EL (cell line): ENCODE measurements around the gene FAM81A.
"Not testable (repeated sequence)": the region's sequence is repeated elsewhere in the genome, so short reads cannot be mapped to it uniquely, and the experiment has no call there.

Experiments used
- DNase-seq: peaks from one replicate; pipeline ENCODE4 v3.0.0-alpha.2; 2016

FAM81A gene

DNA sequence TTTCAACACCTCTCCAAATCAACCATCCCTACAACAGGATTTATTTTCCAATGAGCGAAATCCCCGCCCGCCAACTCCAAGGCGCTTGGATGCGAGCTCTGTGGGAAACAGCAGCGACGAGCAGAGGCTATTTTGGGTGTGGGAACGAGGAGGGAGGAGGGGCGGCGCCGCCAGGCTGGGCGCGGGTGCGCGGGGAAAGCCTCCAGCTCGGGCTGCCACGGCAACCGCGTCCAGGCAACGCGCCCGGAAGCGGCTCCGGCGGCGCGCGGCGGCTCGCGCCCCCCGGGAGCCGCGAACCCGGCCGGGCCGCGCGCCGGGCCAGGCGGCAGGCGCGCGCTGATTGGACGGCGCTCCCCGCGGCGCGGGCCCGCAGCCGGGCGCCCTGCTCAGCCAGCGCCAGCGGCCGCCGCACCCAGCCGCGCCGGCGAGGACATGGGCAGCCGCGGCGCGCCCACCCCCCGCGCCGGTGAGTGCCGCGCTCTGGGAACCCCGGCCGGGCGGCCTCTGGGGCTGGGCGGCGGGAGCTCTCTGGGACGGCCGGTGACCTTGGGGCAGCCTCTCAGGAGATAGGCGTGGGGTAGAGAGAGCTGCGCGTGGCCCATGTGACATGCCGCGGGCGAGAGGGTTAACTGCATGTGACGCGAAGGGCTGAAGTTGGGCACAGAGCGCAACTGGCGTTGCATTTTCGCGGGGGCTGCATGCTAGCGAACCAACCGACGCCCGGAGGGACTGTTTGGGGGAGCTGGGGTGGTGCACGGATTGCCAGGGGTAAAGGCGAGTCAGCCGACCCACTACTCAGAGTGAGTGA lies at the start of gene FAM81A:
TSS of gene FAM81A (plus strand) at position 370 of the 808 bp plus-strand sequence. CDS start 20,441 bp downstream, outside the sequence.
- DNase-seq: peak; percentile 78

DNA sequence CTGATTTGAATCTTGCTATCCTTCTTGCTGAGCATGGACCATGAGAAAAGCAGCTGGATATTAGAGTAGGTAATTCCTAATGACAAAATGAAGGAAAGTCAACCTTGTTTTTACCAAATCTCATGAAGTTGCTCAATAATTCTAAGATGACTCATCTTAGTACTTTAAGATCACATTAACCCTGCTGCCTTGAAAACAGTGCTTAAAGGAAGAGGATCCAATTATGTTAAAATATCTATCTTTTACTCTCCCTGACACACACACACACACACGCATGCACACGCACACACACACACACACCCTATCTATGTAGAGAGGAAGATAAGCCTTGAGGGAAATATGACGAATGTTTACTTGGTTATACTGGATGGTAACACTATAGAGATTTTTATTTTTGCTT lies 49.3 kb upstream of the FAM81A start:
- DNase-seq: peak; percentile 29

DNA sequence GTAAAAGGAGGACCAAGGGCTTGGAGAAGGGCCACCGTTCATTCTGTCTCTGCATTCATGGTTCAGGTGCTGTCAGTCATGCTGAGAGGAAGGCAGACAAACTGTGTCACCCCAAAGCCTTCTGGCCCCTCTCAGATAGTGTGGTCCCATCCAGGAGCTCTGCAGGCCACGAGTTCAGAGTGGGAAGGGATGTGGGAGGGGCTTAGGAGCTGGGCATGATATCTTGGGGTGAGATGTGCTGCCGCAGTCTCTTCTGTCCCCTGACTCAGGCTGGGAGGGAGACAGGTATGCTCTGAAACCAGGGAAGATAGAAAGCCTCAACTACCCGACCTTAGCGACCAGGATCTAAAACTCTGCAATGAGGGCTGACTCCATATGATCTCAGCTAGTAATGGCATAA lies 45.7 kb upstream of the FAM81A start:
- no peak for DNase-seq

DNA sequence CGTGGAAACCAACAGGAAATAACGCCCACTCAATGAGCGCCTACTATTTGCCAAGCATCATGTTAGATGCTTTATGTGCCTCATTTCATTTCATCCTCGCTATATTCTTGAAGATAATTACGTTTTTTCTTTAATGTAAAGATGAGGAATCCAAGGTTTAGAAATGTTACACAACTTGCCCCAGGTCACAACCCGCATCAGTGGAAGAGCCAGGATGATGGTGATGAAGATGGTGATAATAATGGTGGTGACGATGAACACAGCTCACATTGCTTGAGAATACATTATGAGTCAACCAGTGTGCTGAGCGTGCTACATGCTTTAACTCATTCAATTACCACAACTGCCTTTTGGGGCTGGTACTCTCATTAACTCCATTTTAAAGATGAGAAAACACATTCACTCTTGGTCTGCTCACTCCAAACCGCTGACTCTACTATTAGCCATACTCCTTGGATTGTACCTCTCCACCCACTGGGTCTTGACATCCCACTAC lies 43.8 kb upstream of the FAM81A start:
- DNase-seq: no peak

DNA sequence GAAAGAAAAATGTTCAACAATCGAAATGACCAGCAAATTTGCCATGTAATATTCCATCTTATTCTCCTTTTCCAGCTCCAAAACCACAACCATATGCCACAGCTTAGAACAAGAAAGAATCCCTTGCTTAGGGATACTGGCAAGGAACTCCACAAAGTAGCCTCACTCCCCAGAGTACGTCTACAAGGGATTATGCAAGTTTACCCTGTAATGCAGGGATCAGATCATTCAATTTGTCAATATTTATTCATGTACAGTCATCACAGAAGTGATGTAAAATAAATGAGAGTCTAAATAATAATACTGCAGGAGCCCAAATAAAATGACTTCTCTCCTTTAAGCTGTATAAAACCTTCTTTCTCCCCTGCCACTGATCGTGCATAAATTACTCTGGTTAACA lies 41.8 kb upstream of the FAM81A start:
- DNase-seq: no peak

DNA sequence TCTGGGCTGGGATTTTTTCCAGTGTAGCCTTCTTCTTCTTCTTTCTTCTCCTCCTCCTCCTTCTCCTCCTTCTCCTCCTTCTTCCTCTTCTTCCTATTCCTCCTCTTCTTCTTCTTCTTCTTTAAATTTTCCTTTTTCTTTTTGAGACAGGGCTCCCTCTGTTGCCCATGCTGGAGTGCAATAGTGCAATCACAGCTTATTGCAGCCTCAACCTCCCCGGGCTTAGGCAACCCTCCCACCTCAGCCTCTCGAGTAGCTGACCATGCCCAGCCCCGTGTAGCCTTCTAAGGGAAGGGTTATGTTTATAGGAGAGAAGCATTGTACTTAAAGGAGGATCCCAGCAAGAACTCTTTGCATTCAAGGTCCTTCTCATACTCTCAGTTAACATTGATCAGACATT lies 41.3 kb upstream of the FAM81A start:
- DNase-seq: no peak

DNA sequence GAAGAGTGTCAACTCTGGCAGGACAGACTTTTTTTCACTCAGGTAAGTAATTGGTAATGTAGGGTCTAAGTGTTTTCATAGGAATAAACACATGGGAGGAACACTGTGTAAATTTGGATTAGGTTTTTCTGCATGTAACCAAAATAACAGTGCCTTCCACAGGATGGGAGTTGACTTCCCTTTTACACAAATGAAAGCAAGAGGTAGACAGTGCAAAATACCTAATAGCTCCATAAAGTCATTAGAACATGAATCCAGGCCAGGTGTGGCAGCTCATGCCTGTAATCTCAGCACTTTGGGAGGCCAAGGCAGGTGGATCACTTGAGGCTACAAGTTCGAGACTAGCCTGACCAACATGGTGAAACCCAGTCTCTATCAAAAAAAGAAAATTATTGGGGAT lies 39.8 kb upstream of the FAM81A start:
- DNase-seq: no peak

DNA sequence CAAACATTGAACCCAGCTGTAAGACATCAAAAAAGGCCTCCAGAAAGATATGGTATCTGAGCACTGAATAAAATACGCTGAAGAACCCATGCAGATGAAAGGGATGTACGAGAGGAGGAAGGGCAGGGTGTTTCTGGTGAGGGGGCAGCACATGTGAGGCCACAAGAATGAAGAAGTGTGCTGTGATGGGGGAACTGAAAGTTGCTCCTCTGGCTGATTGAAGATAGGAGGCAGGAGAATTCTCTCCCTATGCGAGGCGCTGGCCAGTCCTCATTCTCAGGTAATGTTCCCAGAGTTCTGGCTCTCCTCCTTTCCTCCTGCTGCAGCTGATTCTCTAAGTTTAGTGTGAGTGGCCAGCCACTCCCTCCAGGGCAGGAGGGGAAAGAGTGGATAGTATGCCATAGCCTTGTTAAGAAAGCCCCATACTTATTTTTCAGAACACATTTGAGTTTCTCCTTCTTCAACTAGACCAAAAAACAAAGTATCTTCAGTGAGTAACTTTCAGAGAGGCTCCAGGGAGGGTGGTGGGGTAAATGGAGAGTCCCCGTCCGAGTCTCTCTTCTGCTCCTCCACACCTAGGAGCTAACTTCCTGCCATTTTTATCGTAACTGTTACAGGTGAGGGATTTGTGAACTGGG lies 38.4 kb upstream of the FAM81A start:
- DNase-seq: no peak

DNA sequence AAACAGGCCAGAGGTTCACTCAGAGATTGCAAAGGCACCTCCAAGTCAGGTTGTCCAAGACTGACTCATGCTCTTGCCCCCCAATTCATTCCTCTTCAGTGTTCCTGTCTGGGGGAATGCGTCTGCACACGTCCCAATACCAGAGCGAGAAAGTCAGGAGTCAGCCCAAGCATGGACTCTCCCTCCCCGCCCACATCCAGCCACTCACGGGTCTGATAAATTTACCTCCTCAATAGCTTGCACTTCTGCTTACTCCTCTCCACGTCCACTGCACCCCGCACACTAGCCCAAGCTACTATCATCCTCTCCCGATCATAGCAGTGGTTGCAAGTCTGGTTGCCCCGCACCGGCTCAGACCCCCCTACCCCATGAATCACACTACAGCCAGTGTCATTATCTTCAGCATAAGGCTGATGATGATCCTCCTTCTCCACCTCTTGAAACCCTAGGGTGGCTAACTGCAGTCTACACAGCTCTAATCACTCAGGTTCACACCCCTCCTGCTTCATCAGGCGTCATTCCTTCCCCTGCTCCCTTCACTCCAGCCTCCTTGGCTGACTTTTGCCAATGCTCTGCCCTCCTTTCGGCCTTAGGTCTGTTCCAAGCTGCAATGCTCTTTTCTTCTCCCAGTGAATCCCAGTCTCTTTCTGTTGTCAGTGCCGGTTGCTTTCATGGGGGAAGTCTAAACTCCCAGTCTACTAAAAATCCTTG lies 37.7 kb upstream of the FAM81A start:
- no peak for DNase-seq

DNA sequence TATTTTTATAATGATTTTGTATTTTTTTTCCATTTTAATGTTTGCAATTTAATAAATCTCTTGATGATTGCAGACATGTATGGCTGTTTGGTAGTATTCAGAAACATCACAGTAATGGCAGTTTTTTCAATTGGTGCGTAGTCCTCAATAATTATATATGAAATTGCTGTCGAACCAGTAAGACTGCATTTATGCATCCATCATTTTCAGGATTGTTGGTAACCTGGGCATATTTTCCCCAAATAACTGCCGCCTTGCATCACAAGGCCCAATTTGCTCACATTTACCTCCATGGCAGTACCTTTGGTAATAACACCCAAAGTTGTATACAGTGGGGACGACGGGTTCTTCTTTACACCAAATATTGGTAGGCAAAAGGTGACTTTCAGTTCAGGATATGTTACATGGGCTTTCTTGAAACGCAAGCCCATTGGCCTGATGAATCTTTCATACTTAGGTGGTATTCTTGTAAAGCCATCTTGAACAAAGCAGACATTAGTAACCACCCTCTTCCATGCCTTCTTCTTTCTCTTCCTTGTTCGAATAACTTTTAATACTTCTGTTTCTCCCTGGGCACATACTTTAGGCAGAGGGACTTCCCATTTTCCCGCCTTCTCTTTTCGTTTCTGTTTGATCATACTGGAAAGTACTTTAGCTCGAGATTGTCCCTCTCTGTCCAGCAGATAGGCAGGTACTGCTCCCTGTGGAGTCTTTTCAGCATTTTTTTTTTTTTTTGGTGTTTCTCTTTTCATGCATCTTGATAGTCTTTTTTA lies 36.7 kb upstream of the FAM81A start:
- not testable (repeated sequence) for DNase-seq

DNA sequence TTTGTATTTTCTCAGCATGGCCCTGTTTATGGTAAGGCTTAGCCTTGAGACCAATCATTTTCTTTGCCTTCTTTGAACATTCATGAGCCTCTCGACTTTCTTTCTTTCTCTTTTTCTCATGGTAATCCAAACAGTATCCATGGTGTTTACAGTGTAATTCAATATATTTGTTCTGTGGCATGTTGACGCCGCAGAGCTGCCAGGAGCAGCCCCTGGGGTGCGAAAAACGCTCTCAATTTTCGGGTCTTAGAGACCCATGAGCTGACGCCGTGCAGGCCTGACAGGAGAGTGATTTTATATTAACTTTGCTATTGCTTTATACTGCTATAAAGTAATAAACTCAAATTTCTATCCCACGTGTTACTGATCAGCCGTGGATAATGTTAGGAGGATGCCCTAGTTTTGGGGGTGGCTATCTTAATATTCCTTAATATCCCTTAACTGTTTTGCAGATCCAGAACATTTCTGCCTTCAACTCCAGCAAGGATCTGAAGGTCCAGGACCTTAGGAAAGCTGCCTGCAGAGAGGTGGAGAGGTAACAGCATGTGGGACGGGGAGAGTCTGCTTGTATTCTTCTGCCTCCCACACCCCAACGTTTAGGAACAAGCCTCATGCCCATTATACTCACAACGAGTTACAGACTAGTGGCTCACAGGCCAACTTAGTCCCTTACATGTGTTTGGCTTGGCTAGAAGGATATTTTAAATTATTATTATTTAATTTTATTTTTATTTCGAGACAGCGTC lies 36.0 kb upstream of the FAM81A start:
- no peak for DNase-seq

DNA sequence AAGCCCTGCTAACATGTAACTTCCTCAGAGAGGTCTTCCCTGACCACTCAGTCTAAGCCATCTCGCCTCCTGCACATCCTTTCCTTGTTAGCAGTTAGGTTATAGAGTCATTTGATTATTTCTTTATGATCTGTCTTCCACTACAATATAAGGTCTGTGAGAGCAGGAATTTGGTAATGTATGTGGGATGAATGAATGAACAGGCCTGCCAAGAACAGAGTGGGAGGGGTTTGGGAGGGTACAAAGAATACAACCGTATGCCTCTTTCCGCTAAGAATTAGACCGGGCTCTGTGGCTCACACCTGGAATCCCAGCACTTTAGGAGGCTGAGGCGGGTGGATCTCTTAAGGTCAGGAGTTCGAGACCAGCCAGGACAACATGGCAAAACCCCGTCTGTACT lies 32.9 kb upstream of the FAM81A start:
- no peak for DNase-seq

DNA sequence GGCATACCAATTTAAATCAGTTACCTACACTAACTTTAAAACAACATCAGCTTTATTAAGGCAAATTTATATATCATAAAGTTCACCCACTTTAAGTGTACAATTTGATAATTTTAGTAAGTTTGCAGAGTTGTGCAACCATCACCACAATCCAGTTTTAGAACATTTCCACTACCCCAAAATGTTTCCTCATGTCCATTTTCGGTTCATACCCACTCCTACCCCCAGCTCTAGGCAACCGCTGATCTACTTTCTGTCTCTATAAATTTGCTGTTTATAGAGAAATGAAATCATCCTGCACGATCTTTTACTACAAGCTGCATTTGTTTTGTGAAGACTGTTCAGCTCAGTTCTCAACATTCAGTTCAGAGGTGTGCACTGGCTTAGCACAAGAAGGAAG lies 31.5 kb upstream of the FAM81A start:
- DNase-seq: no peak

DNA sequence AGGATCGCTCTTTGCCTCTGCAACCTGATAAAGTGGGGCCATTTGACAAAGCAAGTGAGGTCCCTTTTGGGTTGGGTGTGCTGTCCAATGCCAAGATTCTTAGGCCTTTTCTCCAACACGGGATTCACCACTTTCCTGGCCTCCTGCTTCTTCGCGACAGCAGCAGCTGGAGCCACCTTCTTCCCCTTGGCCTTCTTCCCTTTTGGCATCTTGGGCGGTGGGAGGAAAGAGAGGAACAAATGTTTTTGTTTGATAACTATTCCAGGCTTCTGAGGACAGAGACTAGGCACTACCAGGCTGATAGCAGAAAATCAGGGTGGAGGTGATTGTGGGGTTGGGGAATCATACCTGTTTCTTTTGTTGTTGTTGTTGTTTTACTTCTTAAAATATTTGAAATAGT lies 30.0 kb upstream of the FAM81A start:
- no peak for DNase-seq

DNA sequence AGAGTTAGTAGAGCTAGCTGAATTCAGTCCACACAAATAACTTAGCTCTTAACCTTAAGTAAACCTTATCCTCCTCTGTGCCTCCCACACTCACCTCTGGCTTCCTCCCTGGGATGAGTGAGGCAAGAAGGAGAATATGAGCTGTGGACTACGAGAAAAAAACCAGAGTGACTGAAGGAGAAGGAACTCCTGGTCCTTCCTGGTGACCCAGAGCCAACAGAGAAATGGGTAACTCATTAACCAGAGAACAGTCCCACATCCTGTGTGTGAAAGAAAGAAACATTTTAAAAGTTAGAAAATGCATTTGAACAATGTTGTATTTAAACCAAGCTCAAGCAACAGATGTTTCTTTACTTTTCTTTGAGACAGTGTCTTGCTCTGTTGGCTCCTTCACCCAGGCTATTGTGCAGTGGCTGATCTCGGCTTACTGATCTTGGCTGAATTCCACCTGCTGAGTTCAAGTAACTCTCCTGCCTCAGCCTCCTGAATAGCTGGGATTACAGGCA lies 27.5 kb upstream of the FAM81A start:
- no peak for DNase-seq

DNA sequence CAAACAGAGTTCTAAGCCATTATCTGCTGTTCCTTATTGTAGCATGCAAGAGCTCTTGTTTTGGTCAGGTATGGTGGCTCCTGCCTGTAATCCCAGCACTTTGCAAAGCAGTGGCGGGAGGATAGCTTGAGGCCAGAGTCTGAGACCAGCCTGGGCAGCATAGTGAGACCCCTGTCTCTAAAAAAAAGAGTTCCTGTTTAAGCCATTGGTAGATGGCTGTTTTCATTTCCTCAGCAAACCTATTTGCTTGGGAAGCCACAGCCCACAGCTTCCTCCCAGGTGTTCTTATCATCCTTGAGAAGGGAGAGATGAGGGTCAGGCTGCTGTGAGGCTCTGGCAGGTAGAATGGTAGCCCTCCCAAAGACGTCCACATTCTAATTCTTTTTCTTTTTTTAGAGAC lies 24.4 kb upstream of the FAM81A start:
- no peak for DNase-seq

DNA sequence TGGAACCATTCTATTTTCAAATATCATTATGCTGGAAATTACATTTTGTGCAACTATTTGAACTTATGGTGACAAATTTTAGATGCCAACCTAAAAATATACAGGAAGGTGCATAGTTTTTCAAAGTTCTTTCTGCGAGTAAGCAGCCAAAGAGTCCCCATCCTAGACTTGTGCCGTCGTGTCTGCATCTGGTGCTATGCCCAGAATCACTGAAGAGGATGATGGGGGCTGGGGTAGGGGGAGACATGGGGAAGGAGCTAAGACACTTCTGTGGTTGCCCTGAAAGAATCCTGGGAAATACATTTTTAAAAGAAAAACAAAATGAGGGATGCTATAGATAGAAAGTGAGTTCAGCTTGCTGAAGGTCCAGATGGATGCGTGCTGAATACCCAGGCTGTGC lies 21.2 kb upstream of the FAM81A start:
- DNase-seq: no peak

DNA sequence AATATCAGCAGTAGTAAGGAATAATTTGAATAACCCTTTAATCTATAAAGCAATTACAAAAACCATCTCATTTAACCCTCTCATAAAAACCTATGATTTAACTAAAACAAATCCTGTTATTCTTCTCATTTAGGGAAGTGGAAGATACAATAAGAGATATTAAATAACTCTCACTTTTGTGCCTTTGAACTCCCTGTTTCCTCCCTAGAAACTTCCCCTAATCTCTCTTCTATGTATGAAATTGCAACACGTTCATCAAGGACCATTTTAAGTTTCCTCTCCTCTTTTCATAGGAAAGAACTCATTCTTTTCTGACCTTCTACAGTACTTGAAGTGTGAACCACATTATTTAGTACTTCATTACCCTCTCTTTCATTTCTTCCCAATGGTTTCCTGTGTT lies 18.8 kb upstream of the FAM81A start:
- DNase-seq: no peak

DNA sequence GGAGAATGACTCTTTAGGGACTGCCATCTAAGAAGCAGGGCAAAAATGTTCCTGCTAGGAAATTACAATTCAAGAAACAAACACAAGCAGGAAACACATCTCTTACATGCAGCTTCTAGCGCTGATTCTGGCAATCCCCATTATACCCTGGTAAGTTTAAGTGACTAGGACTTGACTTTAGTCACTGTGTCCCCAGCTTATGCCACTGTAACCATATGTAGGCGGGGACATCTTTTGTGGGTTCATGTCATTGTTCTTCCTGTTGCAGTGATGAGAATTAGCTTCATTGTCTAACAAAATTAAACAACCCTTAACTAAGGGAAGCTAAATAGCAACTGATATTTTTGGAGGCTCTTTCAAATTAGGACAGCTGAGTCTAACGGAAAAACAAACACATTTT lies 17.9 kb upstream of the FAM81A start:
- DNase-seq: no peak

DNA sequence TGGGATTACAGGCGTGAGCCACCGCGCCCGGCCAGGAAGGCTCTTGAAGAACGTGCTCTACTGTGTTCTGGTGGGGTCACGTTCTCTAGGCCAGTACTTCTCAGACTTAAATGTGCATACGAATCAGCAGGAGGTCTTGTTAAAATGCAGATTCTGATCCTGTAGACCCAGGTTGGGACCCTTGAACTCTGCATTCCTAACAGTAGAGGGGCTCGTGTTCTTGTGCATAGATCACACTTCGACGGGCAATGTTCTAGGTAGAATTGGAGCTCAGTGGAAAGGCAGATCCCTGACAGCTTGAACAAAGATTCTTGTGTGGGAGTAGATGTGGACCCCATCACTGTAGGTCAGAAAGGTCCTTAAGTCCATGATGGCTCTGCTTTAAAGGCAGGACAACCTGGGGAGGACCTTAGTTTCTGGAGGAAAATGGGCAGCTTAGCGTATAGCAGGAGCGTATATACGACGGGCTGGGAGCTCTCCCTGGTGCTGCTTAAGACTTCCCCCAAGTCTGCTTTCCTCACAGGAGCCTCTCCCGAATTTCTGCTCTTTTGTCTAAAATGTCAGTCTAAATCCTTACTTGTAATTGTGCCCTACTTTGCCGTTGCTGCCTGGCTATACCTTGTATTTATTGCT lies 16.9 kb upstream of the FAM81A start:
- peak; percentile 13 for DNase-seq

DNA sequence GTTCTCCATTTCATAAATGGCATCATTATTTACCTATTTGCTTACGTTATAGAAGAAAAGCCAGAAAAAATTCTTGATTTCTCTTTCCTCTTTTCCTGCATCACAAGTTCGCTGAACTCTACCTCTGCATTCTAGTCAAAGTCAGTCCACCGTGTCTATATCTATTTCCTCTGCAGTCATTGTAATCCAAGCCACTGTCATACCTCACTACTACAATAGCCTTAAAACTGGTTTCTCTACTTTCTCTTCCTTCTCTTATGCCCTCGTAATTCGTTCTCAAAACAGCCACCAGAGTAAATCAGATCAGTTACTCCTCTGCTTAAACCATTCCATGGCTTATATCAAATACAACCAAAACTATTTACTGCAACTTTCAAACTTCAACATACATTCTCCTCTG lies 13.4 kb upstream of the FAM81A start:
- DNase-seq: no peak

DNA sequence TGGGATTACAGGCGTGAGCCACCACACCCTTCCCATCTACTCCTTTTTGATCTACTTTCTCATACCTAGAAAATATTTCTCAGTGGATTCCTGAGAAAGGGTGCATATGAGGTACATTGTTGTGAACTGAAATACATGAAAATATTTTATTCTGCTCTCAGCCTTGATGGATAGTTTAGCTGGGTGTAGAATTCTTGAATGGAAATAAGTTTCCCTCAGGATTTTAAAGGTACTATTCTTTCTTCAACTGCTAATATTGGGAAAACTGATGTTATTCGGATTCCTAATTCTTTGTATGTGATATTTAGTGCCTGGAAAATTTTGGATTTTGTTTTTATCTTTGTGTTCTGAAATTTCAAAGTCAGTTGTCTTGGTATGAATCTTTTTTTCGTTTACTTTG lies 9.1 kb upstream of the FAM81A start:
- not testable (repeated sequence) for DNase-seq
